ENCODE results near the gene ADM2.

- TF ChIP-seq FOXP1 (CRISPR knock-in tag; IDR thresholded peaks at IDR 0.05; ENCODE audit: borderline replicate concordance) (no peak), ATF2 (CRISPR knock-in tag; IDR thresholded peaks at IDR 0.05; ENCODE audit: borderline replicate concordance, low read depth) (no peak), STAT6 (CRISPR knock-in tag; conservative IDR thresholded peaks at IDR 0.05; ENCODE audit: low read depth) (no peak), CTCF (IDR thresholded peaks at IDR 0.05) (no peak)
These were observed 34.7 kb downstream of the ADM2 start for GRCh38 chr22:50516068-50516467.
